Activated gamma-delta T cell treated with Interleukin-2 at 50 U/mL for 16 hours (primary cell): ENCODE data around the gene HSD17B2.
"Not testable (repeated sequence)": the region's sequence is repeated elsewhere in the genome, so short reads cannot be mapped to it uniquely, and the experiment has no call there.

Experiments
- DNase-seq: peaks from one replicate; pipeline ENCODE4 v3.0.0-alpha.2; 2020

Gene HSD17B2

GRCh38 chr16:82137822-82138167, 102.7 kb downstream of the HSD17B2 start:
- DNase-seq, result no peak

- DNase-seq, result no peak
Observed at GRCh38 chr16:82138478-82139285, 103.6 kb downstream of the HSD17B2 start.

GRCh38 chr16:82139286-82139571, 104.2 kb downstream of the HSD17B2 start:
- DNase-seq, result not testable (repeated sequence)

- DNase-seq, result no peak
Observed at GRCh38 chr16:82146556-82146955, 111.5 kb downstream of the HSD17B2 start.

- no peak for DNase-seq
Observed at GRCh38 chr16:82146957-82147356, 111.9 kb downstream of the HSD17B2 start.

GRCh38 chr16:82147546-82147945, 112.5 kb downstream of the HSD17B2 start:
- DNase-seq, result no peak
